BJ (cell line): ENCODE results near the gene CAMSAP2. TPM values are rescaled to one million over a fixed set of nuclear protein-coding genes. Genes with fewer than 3 reads are reported as not detected.

Source experiments
- CTCF ChIA-PET: fragments of 350-600 bp; formaldehyde crosslinking; extraction: SDS; loops from one replicate; lab custom pipeline; 2021; ENCODE audit warnings: antibody characterized with exemption, inconsistent platforms; lab: Yijun Ruan, JAX
- POLR2A ChIA-PET: fragments of 300-600 bp; sonication (Branson Sonifier 250); formaldehyde crosslinking; extraction: SDS; loops from one replicate; lab custom pipeline; 2021; ENCODE audit warnings: antibody characterized with exemption; lab: Charles Lee
- DNase-seq: peaks from one replicate; pipeline ENCODE4 v3.0.0-alpha.2; 2011; ENCODE audit warnings: low read depth
- H3K27me3 ChIP-seq: 2 replicates; pipeline ENCODE4 v1.6.0; 2011; ENCODE audit warnings: low read length; ENCODE audit not compliant: control insufficient read depth, insufficient read depth
- H3K36me3 ChIP-seq: 2 replicates; pipeline ENCODE4 v1.5.1; 2011; ENCODE audit warnings: low read length; ENCODE audit not compliant: control insufficient read depth, insufficient read depth
- H3K4me3 ChIP-seq: 2 replicates; pipeline ENCODE4 v1.5.1; 2011; ENCODE audit warnings: low read depth, mild to moderate bottlenecking, control low read depth, low read length
- CTCF ChIP-seq: IDR thresholded peaks from 2 replicates; pipeline ENCODE4 v1.5.1; 2011; ENCODE audit warnings: low read depth, mild to moderate bottlenecking, control low read depth, inconsistent platforms, low read length, moderate library complexity; ENCODE audit not compliant: insufficient read depth
- polyA plus RNA-seq: library from polyadenylated mRNA; depleted of rRNA; stranded (reverse); fragments of >200 nt; gene quantifications from 2 replicates; pipeline ENCODE4 v1.2.3, GENCODE V29; 2011

CAMSAP2 gene
- polyA plus RNA-seq, 1 experiment, result 7.5 TPM

- ChIA-PET CTCF (no interaction called here), POLR2A (no interaction called here)
- no peaks in the 10 kb centered on the region for H3K27me3 ChIP-seq
- no peak for TF ChIP-seq CTCF
- H3K4me3 ChIP-seq, result no peak overlapping the region
- no peak for DNase-seq
- H3K36me3 ChIP-seq, result no peaks in the 10 kb centered on the region
These were observed 33.6 kb upstream of the CAMSAP2 start for GRCh38 chr1:200704986-200705500.

GRCh38 chr1:200706111-200706814 lies 32.4 kb upstream of the CAMSAP2 start:
- no peak for TF ChIP-seq CTCF
- no peaks in the 10 kb centered on the region for H3K27me3 ChIP-seq
- POLR2A ChIA-PET, result no interaction called here
- no peak for DNase-seq
- H3K36me3 ChIP-seq, result no peaks in the 10 kb centered on the region
- no peak overlapping the region for H3K4me3 ChIP-seq
- CTCF ChIA-PET, result no interaction called here

GRCh38 chr1:200707116-200707515 lies 31.6 kb upstream of the CAMSAP2 start:
- no peak overlapping the region for H3K4me3 ChIP-seq
- no peaks in the 10 kb centered on the region for H3K36me3 ChIP-seq
- TF ChIP-seq CTCF, result no peak
- CTCF ChIA-PET, result no interaction called here
- POLR2A ChIA-PET, result no interaction called here
- H3K27me3 ChIP-seq, result no peaks in the 10 kb centered on the region
- DNase-seq, result no peak

- DNase-seq, result no peak
- POLR2A ChIA-PET, result no interaction called here
- H3K4me3 ChIP-seq, result no peak overlapping the region
- CTCF ChIA-PET, result no interaction called here
- no peaks in the 10 kb centered on the region for H3K27me3 ChIP-seq
- H3K36me3 ChIP-seq, result no peaks in the 10 kb centered on the region
- no peak for TF ChIP-seq CTCF
These were observed 30.5 kb upstream of the CAMSAP2 start for GRCh38 chr1:200708161-200708560.

GRCh38 chr1:200708769-200709168 lies 29.9 kb upstream of the CAMSAP2 start:
- ChIA-PET CTCF (no interaction called here), POLR2A (no interaction called here)
- no peak overlapping the region for H3K4me3 ChIP-seq
- TF ChIP-seq CTCF, result no peak
- no peaks in the 10 kb centered on the region for H3K36me3 ChIP-seq
- H3K27me3 ChIP-seq, result no peaks in the 10 kb centered on the region
- no peak for DNase-seq
